Fibroblast of lung (primary cell): ENCODE results near the gene NINL.

Experiments
- CTCF ChIP-seq, 2 donors: IDR thresholded peaks in 1 of 2; conservative IDR thresholded peaks in 1 of 2; 1 replicate in 1 of 2; 2 replicates in 1 of 2; pipeline ENCODE4 v1.5.1; 2011 to 2012; ENCODE audit warnings: low read length in 2 of 2, control low read depth in 1 of 2, inconsistent platforms in 1 of 2, low read depth in 1 of 2, mild to moderate bottlenecking in 1 of 2
- EZH2 ChIP-seq: IDR thresholded peaks from 2 replicates; pipeline ENCODE4 v1.5.1; 2012; ENCODE audit warnings: low read length, control low read depth, mild to moderate bottlenecking; ENCODE audit errors: missing control alignments

GRCh38 chr20:25469558-25469957, 115.8 kb downstream of the NINL start:
- TF ChIP-seq CTCF (conservative IDR thresholded peaks at IDR 0.05 in 1 of 2, IDR thresholded peaks at IDR 0.05 in 1 of 2; ENCODE audit: low read depth in 1 of 2, low read length in 2 of 2) (no peak), EZH2 (no peak)
